GM12891 (cell line): ENCODE results near the gene ATP2B2.

Experiments used
- PAX5 ChIP-seq: IDR thresholded peaks from 2 replicates; pipeline ENCODE4 v1.6.1; 2011; ENCODE audit warnings: low read length, moderate library complexity, mild to moderate bottlenecking; ENCODE audit not compliant: insufficient read depth, severe bottlenecking
- POLR2A ChIP-seq: IDR thresholded peaks from 2 replicates; pipeline ENCODE4 v1.6.1; 2011; ENCODE audit warnings: low read depth, low read length, control low read depth
- POLR2AphosphoS5 ChIP-seq: IDR thresholded peaks from 2 replicates; pipeline ENCODE4 v1.6.1; 2011; ENCODE audit warnings: low read depth, low read length, control low read depth
- POU2F2 ChIP-seq: IDR thresholded peaks from 2 replicates; pipeline ENCODE4 v1.6.1; 2011; ENCODE audit warnings: low read depth, mild to moderate bottlenecking, control low read depth, low read length, moderate library complexity
- SPI1 ChIP-seq: IDR thresholded peaks from 2 replicates; pipeline ENCODE4 v1.6.1; 2011; ENCODE audit warnings: low read depth, low read length, control low read depth
- TAF1 ChIP-seq: IDR thresholded peaks from 2 replicates; pipeline ENCODE4 v1.6.1; 2011; ENCODE audit warnings: low read depth, low read length, control low read depth

DNA sequence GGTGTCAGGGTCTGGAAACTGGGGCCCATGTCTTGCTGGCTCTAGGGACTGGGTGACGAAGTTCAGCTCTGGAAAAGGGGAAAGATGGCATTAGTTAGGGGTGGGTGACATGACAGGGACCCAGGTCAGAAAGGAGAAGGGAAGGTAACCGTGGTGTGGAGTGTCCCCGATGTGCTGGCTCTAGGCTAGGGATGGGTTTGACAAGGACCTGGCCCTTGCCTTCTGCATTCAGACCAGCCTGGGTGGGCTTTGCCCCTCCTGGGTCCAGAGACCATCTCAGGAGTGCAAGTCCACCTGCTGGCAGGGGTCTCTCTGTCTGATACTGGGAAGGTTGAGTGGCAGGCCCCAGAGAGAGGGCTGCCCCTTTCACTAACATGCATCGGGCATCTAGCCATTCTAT lies 28.7 kb upstream of the ATP2B2 start:
- no peak for TF ChIP-seq POLR2A
- TF ChIP-seq POLR2AphosphoS5: no peak
- no peak for TF ChIP-seq SPI1
- no peak for TF ChIP-seq POU2F2
- TF ChIP-seq TAF1: no peak
- no peak for TF ChIP-seq PAX5
